D721Med (cell line): ENCODE measurements around the gene GTPBP1.

Experiments
- DNase-seq: peaks from one replicate; pipeline ENCODE4 v3.0.0; 2011; ENCODE audit warnings: low spot score; ENCODE audit not compliant: insufficient read length
- FAIRE-seq: peaks from 2 replicates; lab custom pipeline; 2011; peaks lifted over from hg19 to GRCh38; lab: Jason Lieb, UNC
- CTCF ChIP-seq: IDR thresholded peaks from 2 replicates; pipeline ENCODE4 v1.5.1; 2012; ENCODE audit warnings: mild to moderate bottlenecking, control low read depth; ENCODE audit not compliant: insufficient read depth; ENCODE audit errors: missing control alignments

Gene GTPBP1

GRCh38 chr22:38770257-38770949 lies 64.7 kb downstream of the GTPBP1 start:
- TF ChIP-seq CTCF = no peak
- DNase-seq (no peak), FAIRE-seq (no peak)

GRCh38 chr22:38772623-38772873 lies 66.8 kb downstream of the GTPBP1 start:
- no peak for FAIRE-seq
- TF ChIP-seq CTCF = no peak
- no peak for DNase-seq

GRCh38 chr22:38773363-38773946 lies 67.7 kb downstream of the GTPBP1 start:
- TF ChIP-seq CTCF = no peak
- FAIRE-seq (no peak), DNase-seq (no peak)

- DNase-seq = no peak
- no peak for TF ChIP-seq CTCF
- no peak for FAIRE-seq
These were observed 68.9 kb downstream of the GTPBP1 start for GRCh38 chr22:38774496-38775166.

GRCh38 chr22:38775656-38776055 lies 69.9 kb downstream of the GTPBP1 start:
- TF ChIP-seq CTCF = no peak
- no peak for DNase-seq
- no peak for FAIRE-seq

GRCh38 chr22:38776086-38776485 lies 70.3 kb downstream of the GTPBP1 start:
- no peak for TF ChIP-seq CTCF
- DNase-seq (no peak), FAIRE-seq (no peak)
